Spinal cord (tissue), 10 donors: Measurements from ENCODE around the gene PPP1R13B. TPM values are rescaled to one million over a fixed set of nuclear protein-coding genes. Genes with fewer than 3 reads are reported as not detected.

ENCODE experiments used
- DNase-seq, 6 donors: peaks; one replicate each; pipeline versions ENCODE4 v3.0.0 to v3.0.0-alpha.2; 2013 to 2015; ENCODE audit warnings: low spot score in 6 of 6, low read depth in 4 of 6
- H3K27ac ChIP-seq: one replicate; pipeline ENCODE4 v1.5.1; 2013; ENCODE audit warnings: low read depth, low read length, control low read depth
- H3K27me3 ChIP-seq: one replicate; pipeline ENCODE4 v1.6.1; 2013; ENCODE audit warnings: low read length; ENCODE audit not compliant: control insufficient read depth, insufficient read depth
- H3K36me3 ChIP-seq: one replicate; pipeline ENCODE4 v1.6.1; 2013; ENCODE audit warnings: low read length; ENCODE audit not compliant: control insufficient read depth, insufficient read depth
- H3K4me1 ChIP-seq: one replicate; pipeline ENCODE4 v1.6.1; 2013; ENCODE audit warnings: low read length; ENCODE audit not compliant: control insufficient read depth, insufficient read depth
- H3K4me3 ChIP-seq: one replicate; pipeline ENCODE4 v1.5.1; 2013; ENCODE audit warnings: low read depth, low read length, control low read depth
- H3K9me3 ChIP-seq: one replicate; pipeline ENCODE4 v1.6.1; 2013; ENCODE audit warnings: low read length; ENCODE audit not compliant: control insufficient read depth, insufficient read depth
- WGBS: methylation state at CpG from one replicate; pipeline ENCODE4 v1.1.5; 2013; ENCODE audit warnings: missing lambda C conversion rate; ENCODE audit not compliant: insufficient coverage; 5-methylcytosine and 5-hydroxymethylcytosine counted together
- polyA plus RNA-seq, 2 donors: library from polyadenylated mRNA; unstranded; fragments of 120-200 nt; gene quantifications; one replicate each; pipeline ENCODE4 v1.2.1, GENCODE V29; 2013; ENCODE audit not compliant: insufficient read length in 2 of 2
- total RNA-seq, 2 donors: library from RNA; depleted of rRNA in 1 of 2; stranded (reverse); fragments of 120-200 nt in 1 of 2; fragments of >200 nt in 1 of 2; gene quantifications; one replicate each; pipeline versions ENCODE4 v1.2.3 to v1.2.4, GENCODE V29; 2013 to 2014
- donor health status: healthy.

Gene PPP1R13B
- total and polyA plus RNA-seq, 4 donors, result 16.6 to 46.3 (median 26.5) TPM

DNA sequence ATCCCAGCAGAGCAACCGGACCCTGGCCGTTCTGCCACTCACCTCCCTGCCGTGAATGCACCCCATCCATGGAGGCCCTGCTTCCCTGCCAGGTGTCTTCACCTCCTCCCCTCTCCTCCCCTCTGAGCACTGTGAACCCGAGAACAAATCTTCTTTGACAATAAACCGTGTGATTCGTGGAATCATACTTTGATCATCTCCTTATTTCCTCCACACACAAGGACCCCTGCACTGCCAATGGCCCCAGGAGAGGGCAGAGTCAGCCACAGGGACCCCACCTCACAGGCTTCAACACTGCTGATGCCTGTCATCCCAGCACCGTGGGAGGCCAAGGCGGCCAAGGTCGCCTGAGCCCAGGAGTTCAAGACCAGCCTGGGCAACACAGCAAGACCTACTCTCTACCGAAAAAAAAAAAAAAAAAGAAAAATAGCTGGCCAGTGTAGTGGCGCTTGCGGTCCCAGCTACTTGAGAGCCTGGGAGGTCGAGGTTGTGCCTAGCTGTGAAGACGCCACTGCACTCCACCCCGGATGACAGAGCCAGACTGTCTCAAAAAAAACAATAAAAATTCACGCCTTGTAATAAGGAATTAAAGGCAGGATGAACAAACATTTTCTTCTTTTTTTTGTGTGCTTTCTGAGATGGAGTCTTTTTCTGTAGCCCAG lies 133.2 kb downstream of the PPP1R13B start:
- H3K4me1 ChIP-seq, result peaks cover 72% of the 10 kb centered on the region
- peaks cover 35% of the 10 kb centered on the region for H3K36me3 ChIP-seq
- H3K27me3 ChIP-seq, result no peaks in the 10 kb centered on the region
- WGBS, result 67% methylated on average over 7 of the region's 16 CpGs
- H3K27ac ChIP-seq, result no peak overlapping the region
- H3K9me3 ChIP-seq, result no peaks in the 10 kb centered on the region
- H3K4me3 ChIP-seq, result peak overlapping the region; percentile 26
- DNase-seq, result no peak

DNA sequence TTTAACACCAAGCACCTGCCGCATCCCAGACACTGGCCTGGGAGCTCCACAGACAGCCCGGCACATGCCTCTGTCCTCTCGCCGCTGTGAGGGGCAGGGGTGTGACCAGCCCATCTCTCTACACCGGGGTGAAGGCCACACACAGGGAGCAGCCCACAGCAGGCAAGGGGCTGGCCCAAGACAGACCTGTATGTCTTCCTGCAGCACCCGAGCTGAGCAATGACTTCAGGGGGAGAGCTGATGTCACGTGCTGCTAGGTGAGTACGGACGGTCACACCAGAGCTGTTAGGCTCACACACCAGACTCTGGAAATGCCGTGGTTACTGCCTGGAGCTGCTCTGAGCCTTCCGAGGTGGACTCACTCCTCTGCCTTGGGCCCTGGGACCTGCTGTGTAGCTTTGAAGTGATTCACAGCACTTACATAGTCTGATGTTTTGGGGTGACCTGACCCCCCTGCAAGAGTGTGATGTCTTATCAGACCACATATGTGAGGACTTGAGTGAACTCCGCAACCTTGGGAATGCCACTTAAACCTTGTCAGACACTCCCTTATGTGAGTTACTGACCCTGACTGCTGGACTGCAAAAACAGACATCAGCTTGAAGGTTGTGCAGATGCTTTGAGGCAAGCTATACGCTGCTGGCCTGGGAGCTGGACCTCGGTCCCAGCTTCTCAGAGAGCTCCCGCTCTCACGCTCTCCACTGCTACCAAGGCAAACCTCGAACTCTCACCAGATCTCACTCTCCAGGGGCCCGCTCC lies 133.9 kb downstream of the PPP1R13B start:
- no peak for DNase-seq

DNA sequence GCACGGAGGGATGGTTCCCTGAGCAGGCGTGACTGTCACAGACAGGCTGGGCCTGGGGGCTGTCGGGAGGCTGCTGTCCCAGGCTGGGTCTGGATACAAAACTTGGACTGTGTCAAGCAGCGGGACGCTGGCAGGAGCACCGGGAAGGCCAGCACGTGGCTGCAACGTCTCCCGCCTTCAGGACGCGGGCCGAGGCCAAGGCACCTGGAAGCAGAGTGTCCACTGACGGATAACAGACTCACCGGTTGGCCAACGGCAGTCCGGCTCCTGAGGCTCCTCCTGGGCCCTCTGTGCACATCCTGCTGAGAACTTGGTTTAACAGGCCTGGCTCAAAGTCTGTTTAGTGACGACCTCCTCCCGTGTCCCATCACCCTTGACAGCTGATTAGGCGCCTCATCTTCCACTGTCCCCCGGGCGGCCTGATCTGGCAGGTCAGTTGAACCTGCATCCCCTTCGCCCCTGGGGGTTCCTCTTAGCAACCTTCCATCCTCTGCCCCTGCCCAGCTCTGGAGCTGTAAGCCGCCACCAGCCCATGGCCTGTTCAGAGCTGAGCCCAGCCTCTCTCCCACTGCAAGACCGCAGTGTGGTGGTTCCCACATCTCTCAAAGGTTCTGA lies 134.6 kb downstream of the PPP1R13B start:
- Histone ChIP-seq H3K36me3 (peaks cover 45% of the 10 kb centered on the region), H3K4me1 (peaks cover 72% of the 10 kb centered on the region), H3K4me3 (no peak overlapping the region), H3K27ac (peak overlapping the region; percentile 69), H3K27me3 (no peaks in the 10 kb centered on the region), H3K9me3 (no peaks in the 10 kb centered on the region)
- 69% methylated on average over 24 of the region's 24 CpGs for WGBS
- DNase-seq, result no peak

More for the DNA sequence above, 133.9 kb downstream of the PPP1R13B start:
- Histone ChIP-seq H3K4me3 (no peak overlapping the region), H3K36me3 (peaks cover 38% of the 10 kb centered on the region), H3K4me1 (peaks cover 73% of the 10 kb centered on the region), H3K27ac (peak overlapping the region; percentile 33), H3K9me3 (no peaks in the 10 kb centered on the region), H3K27me3 (no peaks in the 10 kb centered on the region)
- 88% methylated on average over 18 of the region's 18 CpGs for whole genome bisulfite sequencing

DNA sequence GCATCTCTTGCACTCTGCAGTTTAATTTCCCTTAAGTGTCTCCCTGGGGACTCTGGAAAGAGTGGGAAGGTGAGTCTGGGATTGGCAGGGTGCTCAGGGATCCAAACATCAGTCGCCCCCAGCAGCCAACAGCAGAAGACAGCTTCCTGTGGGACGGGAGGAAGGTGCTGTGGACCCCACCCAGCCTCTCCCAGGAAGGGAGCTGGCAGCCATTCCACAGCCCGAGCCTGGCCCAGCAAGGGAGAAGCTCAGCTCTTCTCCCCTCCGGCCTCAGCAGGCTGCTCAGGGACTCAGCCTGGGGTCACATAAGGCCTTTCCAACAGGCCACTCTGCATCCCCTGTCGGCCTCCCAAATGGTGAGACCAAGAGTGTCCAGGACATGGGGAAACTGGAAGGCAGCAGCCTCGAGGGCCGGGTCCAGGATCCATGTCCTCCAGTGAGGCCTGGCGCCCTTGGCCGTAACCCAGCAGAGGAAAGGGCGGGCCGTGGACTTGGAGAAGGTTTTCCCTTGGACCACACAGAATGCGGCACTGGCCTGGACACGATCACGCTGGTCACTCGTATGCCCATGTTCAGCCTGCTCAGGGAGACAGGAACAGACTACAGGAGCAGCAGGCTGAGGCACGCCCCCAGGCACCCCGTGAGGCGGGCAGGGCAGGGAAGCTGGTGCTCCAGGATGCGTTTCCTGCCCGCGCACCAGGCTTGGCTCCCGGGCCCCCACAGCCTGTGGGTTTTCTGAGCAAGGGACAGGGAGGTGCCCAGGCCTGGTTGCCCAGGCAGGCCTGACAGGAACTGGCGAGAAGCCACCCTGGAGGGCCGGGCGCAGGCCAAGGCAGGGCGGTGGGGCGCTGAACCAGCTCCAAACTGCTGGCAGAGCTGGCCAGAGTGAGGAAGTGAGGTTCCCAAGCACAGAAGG lies 135.6 kb downstream of the PPP1R13B start:
- no peak overlapping the region for H3K4me3 ChIP-seq
- H3K9me3 ChIP-seq, result no peaks in the 10 kb centered on the region
- peaks cover 55% of the 10 kb centered on the region for H3K36me3 ChIP-seq
- peak in 1 of 6 donors; percentile 82 for DNase-seq
- no peaks in the 10 kb centered on the region for H3K27me3 ChIP-seq
- peak overlapping the region; percentile 69 for H3K27ac ChIP-seq
- 52% methylated on average over 27 of the region's 27 CpGs for whole genome bisulfite sequencing
- H3K4me1 ChIP-seq, result peaks cover 62% of the 10 kb centered on the region

DNA sequence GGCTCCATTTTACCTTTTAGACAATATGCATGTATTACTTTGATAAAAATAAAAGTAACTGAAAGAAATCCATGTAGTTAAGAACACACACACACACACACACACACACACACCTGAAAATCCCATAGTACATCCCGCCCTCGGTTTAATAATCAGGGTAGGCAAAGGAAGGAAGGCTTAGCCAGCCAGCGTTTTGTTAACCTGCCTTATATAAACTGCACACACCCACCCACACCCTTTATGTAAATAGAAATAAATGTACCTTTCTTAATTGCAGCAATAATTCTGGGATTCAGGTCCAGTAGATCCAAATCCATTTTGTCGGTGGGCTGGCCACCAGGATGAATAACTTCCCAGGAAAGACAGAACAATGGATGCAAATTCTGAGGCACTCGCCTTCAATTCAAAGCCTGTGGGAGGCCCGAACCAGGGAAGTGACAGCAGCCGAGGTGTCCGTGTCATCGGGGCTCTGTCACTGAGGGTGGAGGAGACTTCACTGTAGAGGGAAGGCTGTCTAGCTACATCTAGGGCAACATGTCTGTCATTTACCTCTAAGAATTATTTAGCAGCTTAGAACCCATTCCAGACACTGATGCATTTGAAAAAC lies 136.5 kb downstream of the PPP1R13B start:
- H3K27ac ChIP-seq, result no peak overlapping the region
- peaks cover 64% of the 10 kb centered on the region for H3K36me3 ChIP-seq

DNA sequence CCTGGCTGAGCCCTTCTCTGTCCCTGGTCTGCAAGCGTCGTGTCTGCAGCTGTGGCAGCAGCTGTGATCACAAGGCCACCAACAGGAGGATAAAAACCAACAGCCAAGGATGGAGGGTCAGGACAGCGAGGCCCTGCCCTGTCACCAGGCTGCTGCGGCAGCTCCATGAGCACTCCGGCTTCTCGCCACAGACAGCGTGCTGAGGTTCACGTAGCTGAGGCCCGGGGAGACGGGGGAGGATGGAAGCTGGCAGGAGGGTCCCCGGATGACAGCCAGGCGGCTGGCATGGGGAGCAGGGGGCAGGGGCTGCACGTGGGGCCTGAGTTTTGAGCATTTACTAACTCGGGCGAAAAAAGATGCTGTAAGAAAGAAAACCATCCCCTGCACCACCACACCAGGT lies 137.6 kb downstream of the PPP1R13B start:
- Histone ChIP-seq H3K36me3 (peaks cover 74% of the 10 kb centered on the region), H3K4me3 (no peak overlapping the region), H3K27me3 (no peaks in the 10 kb centered on the region), H3K4me1 (peaks cover 67% of the 10 kb centered on the region), H3K27ac (no peak overlapping the region), H3K9me3 (no peaks in the 10 kb centered on the region)
- 91% methylated on average over 11 of the region's 15 CpGs for WGBS
- DNase-seq, result no peak

More for the DNA sequence above, 136.5 kb downstream of the PPP1R13B start:
- Histone ChIP-seq H3K9me3 (no peaks in the 10 kb centered on the region), H3K4me1 (peaks cover 60% of the 10 kb centered on the region), H3K4me3 (no peak overlapping the region), H3K27me3 (no peaks in the 10 kb centered on the region)
- no peak for DNase-seq
- WGBS, result 38% methylated on average over 6 of the region's 9 CpGs

DNA sequence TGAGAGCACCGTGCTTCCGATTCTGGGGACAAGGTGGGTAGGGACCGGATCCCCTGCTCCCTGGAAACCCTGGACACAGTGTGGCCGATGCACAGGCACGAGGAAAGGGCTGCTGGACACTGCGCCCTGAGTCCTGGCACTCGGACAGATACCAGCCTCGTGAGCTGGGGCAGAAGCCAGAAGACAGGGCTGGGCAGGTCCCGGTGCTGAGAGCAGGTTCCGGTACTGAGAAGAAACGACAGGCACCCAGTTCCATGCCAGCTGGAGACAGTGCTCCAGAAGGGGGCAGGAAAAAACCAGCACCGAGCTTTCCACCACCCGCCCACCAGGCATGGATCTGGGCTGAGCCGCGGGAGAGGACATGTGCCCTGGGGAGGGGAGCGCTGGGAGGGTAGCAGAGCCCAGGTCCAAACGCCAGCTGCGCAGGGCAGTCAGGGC lies 138.6 kb downstream of the PPP1R13B start:
- Histone ChIP-seq H3K4me1 (peaks cover 57% of the 10 kb centered on the region), H3K9me3 (no peaks in the 10 kb centered on the region), H3K4me3 (no peak overlapping the region), H3K27ac (no peak overlapping the region), H3K27me3 (no peaks in the 10 kb centered on the region), H3K36me3 (peaks cover 82% of the 10 kb centered on the region)
- no peak for DNase-seq
- 68% methylated on average over 16 of the region's 18 CpGs for WGBS

DNA sequence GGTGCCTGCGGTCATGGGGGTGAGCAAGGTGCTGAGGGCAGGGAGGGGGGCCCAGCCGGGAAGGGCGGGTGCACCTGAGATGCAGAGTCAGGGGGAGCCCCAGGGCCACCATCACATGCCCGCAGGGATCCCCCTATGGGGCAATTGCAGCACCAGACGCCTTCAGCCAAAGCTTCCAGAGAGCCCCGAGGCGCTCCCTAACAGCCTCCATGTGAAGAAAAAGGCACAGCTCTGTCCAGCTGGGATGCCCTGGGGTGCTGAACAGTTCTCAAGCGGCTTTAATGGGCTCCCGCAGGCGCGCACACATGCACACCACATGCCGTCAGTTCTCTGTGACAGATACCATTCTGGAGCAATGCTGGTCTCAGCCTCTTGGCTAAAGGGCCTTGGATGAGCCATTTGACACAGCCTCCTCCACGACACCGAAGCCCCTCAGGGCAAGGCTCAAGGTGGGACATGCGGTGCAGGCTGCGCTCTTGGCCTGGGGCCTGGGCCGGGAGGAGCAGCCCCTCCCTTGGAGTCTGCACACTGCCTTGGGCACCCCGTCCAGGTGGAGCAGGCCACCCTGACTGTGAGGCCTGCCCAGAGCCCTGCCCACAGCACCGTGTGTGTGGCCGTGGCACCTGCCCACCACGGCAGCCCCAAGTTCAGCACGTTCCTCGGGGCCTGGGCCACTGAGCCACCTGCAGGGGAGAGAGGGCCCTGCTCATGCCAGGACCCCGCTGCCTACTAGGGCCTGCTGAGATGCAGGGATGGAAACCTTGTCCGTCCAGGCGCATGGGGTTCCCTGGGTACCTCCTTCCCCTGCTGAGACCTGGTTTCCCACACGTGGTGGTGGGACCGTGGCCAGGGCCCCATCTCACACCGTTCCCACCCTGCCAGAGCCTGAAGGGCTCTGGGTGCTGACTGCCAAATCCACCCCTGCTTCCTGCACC lies 139.8 kb downstream of the PPP1R13B start:
- H3K27ac ChIP-seq, result no peak overlapping the region
- H3K4me1 ChIP-seq, result peaks cover 55% of the 10 kb centered on the region
- no peak overlapping the region for H3K4me3 ChIP-seq
- WGBS, result 82% methylated on average over 28 of the region's 29 CpGs
- no peaks in the 10 kb centered on the region for H3K27me3 ChIP-seq
- no peaks in the 10 kb centered on the region for H3K9me3 ChIP-seq
- H3K36me3 ChIP-seq, result peaks cover 87% of the 10 kb centered on the region
- no peak for DNase-seq
